HG03460 (cell line): Measurements from ENCODE around the gene GRK7.
"Not testable (repeated sequence)": the region's sequence is repeated elsewhere in the genome, so short reads cannot be mapped to it uniquely, and the experiment has no call there.

ENCODE experiments used
- ATAC-seq: cut with Tn5 transposase; IDR thresholded peaks from one replicate; pipeline ENCODE4 v1.9.1; 2021; ENCODE audit not compliant: unreplicated experiment

Gene GRK7

DNA sequence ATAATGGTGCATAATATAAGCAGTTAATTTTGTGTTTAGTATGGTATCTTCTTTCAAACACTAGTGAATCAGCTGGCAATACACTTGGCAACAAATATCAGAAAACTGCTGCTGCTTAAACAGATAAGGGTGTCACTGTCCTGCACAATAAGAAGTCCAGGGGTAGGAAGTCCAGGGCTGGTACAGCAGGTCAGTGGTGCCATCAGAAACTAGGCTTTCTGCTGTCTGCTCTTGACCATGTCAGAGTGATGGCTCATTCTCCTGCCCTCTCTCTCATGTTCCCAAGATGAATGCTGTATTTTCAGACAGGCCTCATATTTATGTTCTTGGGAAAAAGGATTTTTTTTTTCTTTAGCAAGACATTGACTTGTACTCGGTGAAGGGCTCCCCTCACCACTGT, 9.2 kb upstream of the GRK7 start:
- ATAC-seq, result no peak

DNA sequence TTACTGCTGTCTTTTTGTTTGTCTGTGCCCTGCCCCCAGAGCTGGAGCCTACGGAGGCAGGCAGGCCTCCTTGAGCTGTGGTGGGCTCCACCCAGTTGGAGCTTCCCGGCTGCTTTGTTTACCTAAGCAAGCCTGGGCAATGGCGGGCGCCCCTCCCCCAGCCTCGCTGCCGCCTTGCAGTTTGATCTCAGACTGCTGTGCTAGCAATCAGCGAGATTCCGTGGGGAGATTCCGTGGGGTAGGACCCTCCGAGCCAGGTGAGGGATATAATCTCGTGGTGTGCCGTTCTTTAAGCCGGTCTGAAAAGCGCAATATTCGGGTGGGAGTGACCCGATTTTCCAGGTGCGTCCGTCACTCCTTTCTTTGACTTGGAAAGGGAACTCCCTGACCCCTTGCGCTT, 656 bp upstream of the GRK7 start:
- ATAC-seq, result not testable (repeated sequence)

GRCh38 chr3:141764045-141764444, 837 bp downstream of the GRK7 start:
- no peak for ATAC-seq

- ATAC-seq, result no peak
Observed at GRCh38 chr3:141764465-141764864, 1.3 kb downstream of the GRK7 start.

GRCh38 chr3:141764986-141765385, 1.8 kb downstream of the GRK7 start:
- no peak for ATAC-seq

DNA sequence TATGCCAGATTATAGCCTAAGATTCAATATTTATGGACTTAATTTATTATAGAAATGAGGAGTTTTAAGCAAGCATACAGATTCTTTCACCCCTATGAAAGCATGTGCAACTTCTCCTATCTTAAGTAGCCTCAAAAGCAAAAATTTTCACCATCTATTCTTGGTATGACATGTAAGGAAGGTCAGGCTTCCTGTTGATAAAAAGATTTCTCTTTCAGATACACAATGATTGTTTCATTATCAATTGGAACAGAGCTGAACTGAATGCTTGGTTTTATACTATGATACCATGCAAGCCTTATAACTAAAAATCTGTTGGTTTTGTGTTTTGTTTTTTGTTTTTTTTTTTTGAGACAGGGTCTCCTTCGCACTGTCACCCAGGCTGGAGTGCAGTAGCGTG, 3.9 kb downstream of the GRK7 start:
- ATAC-seq, result no peak

DNA sequence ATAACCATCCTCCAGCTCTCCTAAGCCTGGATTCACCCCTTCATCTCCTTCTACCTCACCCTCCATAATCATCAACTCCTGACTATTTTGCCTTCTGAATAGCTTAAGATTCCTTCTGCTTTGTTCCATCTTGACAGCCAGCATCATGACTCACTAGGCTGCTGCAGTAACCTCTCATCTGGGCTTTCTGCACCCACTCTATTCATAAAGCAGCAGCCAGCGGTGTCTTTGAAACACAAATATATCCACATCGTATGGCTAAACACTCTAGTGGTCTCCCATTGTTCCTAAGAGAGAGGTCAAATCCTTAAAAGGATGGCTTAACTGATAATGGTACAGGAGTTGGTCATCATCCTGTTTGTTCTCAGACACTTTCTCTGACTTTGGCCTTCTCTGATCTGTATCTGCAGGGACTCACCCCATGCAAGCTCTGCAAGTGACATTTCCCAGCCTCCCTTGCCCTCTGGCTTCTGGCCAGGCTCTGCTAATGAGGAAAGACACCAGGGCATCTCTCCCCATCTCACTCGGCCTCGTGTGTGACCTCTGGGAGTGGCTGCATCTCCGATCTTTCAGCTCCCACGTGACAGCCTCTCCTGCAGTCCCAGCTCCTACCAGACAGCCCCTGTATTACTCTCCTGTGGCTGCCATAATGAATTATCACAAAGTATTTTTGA, 6.2 kb downstream of the GRK7 start:
- ATAC-seq, result no peak

GRCh38 chr3:141773676-141774075, 10.5 kb downstream of the GRK7 start:
- no peak for ATAC-seq

DNA sequence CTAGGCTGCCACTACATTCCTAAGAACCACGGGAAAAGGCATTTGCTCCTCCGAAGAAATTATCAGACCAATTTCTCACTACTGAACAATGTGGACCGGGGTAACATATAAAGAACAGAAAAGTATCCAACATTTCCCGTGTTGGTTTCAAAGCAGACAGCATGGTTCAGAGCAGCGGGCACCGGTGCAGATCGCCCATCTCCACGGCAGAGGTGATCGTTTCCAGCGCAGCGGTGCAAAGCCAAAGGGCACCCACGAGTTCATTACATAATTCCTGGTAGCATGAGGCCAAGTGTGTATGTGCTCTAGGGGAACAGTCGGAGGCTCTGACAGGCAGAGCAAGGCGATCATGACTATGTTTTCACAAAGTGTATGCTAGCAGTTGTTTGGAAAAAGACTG, 13.2 kb downstream of the GRK7 start:
- ATAC-seq, result no peak

DNA sequence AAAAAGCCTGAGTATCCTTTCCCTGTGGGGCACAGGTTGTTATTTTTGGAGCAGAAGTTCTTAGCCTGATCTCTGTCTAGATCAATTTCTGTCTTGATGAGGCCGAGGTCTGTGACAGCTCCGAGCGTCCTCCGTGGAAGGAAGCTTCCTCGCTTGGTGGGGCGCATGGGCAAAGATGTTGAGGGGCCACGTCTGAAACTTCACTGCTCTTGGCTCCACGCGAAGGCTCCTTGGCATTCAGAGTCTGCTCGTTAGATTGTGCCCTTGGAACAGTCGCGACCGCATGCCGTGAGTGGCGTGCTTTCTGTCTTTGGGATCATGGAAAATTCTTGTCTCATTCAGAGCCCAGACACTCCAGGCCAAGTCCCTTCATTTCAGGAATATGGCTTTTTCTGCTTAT, 13.7 kb downstream of the GRK7 start:
- no peak for ATAC-seq

- no peak for ATAC-seq
Observed at GRCh38 chr3:141777957-141778813, 15.0 kb downstream of the GRK7 start.

GRCh38 chr3:141779667-141780066, 16.5 kb downstream of the GRK7 start:
- ATAC-seq, result no peak

GRCh38 chr3:141782386-141782932, 19.3 kb downstream of the GRK7 start:
- ATAC-seq, result no peak

DNA sequence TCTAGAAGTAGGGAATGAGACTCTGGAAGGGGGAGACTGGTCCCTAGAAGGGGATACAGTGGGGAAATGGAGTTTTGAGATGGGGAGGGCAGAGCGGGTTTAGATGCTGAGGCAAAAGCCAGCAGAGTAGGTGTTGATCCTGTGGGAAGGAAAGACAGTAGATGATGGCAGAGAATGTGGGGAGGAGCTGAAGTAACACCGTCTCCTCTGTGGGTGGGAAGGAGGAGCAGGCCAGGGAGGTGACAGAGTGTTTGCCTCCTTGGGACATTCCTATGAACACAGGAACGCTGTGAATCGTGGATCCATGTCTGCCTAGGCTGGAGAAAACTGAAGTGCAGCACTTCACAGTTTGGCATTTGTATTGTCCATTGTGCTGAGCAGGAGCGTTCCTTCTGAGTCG, 20.4 kb downstream of the GRK7 start:
- no peak for ATAC-seq

DNA sequence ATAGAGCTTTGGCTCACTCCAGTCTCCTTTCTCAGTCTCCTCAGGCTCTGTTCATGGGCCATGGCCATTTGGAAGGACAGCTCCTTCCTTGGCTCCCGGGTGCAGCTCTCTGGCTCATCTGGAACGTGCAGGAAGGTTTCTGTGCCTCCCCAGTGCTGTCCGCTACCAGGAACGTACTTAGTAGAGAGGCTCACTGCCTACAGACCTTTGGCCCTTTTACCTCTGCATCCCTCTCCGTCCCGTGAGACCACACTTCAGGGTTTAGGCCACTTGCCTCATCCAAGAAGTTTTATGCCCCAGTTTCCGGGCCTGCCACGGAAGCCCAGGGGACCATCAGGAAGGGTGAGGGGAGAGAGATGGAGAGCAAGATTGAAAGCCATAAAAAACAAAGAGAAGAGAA, 20.9 kb downstream of the GRK7 start:
- no peak for ATAC-seq

- no peak for ATAC-seq
Observed at GRCh38 chr3:141784531-141784930, 21.3 kb downstream of the GRK7 start.

DNA sequence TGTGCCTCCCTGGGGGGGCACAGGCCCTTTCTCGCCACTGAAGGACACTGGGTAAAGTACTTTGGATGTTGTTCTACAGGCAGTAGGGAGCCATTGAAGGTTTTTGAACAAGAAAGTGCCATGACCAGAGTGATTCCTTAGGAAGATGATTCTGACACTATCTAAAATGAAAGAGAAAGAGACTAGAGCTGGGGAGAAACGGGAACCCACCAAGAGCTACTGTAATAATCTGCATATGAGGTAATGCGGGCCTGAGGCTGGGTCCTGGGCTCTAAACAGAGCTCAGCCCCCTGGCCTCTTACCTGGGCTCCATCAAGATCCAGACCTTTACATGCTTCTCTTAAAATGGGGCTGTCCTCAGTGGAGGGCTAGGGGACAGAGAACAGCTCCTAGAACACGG, 24.9 kb downstream of the GRK7 start:
- ATAC-seq, result no peak

DNA sequence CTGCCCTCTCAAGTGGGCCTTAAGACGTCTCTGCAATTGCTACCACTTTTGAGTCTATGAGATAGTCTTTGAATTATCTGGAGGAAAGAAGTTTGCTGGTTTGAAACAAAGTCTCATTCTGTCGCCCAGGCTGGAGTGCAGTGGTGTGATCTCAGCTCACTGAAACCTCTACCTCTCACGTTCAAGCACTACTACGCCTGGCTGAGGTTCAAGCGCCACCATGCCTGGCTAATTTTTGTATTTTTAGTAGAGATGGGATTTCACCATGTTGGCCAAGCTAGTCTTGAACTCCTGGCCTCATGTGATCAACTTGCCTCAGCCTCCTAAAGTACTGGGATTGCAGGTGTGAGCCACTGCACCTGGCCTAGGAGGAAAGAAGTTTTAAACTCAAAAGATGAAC, 25.5 kb downstream of the GRK7 start:
- not testable (repeated sequence) for ATAC-seq

DNA sequence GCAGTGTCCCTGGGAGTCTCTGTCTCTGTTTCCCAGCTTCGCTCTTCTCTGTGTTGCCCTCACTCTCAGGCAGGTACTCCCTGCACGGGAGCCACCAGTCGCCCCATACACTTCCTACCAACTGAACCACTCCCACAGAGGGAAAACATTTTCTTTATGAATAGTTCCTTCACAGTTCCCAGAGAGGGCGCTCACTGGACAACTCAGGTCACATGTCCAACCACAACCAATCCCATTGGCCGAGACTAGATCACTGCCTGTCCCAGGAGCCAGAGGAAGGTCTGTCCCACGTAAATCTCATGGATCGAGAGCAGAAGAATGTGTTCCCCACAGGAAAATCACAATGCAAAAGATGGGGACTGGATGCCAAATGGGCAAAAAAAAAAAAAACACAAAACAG, 26.1 kb downstream of the GRK7 start:
- no peak for ATAC-seq

- ATAC-seq, result no peak
Observed at GRCh38 chr3:141790171-141790570, 27.0 kb downstream of the GRK7 start.

DNA sequence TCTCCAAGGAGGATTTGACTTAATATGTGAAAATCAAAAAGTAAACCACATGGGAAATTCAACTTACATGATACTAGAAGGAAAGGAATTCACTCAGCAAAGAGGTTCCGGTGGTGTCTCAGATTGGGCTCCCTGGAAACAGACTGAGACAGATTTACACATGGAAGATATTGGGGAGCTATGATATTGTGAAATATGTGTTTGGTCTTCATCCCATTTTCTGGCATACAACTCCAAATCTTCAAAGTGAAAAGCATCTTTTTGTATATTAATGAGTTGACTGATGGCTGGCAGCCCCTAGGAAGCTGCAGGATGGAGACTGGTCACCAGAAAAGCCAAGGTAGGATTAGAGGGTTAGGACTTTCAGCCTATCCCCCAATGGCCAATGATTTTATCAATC, 29.3 kb downstream of the GRK7 start:
- no peak for ATAC-seq
